ENCODE measurements around the gene FGF14.

DNA sequence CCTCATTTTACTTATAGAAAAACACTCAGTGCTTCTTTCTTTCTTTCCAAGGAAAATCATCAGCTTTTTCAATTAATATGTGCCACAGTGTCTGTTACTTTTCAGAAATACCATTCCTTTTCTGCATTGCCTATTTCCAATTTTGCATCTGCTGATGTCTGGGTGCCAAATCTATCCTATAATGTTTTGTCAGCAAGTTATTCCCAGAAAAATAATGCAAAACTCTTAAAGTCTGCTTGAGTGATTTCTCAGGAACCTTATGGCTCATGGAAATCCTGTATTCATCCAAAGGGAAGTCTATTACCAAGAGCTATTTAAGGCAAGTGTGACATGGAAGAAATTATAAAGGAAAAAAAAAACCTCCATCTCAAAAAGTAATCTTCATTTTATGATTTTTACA is 224.4 kb downstream of the FGF14 start:
- TF ChIP-seq, protein P1, sequence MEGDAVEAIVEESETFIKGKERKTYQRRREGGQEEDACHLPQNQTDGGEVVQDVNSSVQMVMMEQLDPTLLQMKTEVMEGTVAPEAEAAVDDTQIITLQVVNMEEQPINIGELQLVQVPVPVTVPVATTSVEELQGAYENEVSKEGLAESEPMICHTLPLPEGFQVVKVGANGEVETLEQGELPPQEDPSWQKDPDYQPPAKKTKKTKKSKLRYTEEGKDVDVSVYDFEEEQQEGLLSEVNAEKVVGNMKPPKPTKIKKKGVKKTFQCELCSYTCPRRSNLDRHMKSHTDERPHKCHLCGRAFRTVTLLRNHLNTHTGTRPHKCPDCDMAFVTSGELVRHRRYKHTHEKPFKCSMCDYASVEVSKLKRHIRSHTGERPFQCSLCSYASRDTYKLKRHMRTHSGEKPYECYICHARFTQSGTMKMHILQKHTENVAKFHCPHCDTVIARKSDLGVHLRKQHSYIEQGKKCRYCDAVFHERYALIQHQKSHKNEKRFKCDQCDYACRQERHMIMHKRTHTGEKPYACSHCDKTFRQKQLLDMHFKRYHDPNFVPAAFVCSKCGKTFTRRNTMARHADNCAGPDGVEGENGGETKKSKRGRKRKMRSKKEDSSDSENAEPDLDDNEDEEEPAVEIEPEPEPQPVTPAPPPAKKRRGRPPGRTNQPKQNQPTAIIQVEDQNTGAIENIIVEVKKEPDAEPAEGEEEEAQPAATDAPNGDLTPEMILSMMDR (IDR thresholded peaks at IDR 0.05; ENCODE audit: poor library complexity) = no peak
- TF ChIP-seq EZH2 (IDR thresholded peaks at IDR 0.05; ENCODE audit: borderline replicate concordance) (no peak), EZH2phosphoT487 (IDR thresholded peaks at IDR 0.05; ENCODE audit: low read depth, severe bottlenecking, unreplicated experiment) (no peak)
